Measurements from ENCODE around the gene CFAP90. TPM values are rescaled to one million over a fixed set of nuclear protein-coding genes. Genes with fewer than 3 reads are reported as not detected.

The CFAP90 gene
- total RNA-seq, 4 donors from 2014 or later, result not detected

DNA sequence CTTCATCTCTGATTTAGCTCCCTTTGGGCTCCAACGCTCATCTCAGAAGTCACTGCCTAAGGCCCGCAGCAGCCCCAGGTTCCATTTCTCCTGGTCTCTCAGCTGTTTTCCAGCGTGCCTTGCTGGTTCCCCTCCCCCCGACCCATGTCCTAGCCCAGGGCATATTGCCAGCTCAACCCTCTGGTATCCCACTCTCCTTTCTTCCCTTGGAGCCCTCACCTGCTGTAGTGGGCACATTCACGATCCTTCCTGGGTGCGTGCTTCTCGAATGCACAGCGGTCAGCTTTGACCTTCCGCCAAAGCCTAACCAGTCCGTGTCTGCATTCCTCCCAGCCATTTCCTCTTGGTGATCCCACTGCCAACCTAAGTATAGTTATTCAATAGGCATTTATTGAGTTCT, 36.1 kb downstream of the CFAP90 start:
- ATAC-seq (no peak), DNase-seq (no peak)
- intact Hi-C loops (cut with DNase I; ENCODE audit: low total_unique reads), result loop anchor here (5.0 kb wide), 1 partner anchor 68 kb away; no protein-coding TSS in a partner anchor
- Histone ChIP-seq H3K4me1 (peaks cover 4 to 10% of the 10 kb centered on the region in 2 donors), H3K27ac (no peak overlapping the region), H3K27me3 (no peaks in the 10 kb centered on the region), H3K9me3 (no peaks in the 10 kb centered on the region), H3K36me3 (no peaks in the 10 kb centered on the region), H3K4me3 (no peak overlapping the region)
- in situ Hi-C loops (cut with MboI; ENCODE audit: low sequenced_read_pairs in 4 of 4), result no loop called here
- TF ChIP-seq CTCF (IDR thresholded peaks at IDR 0.05 in 4 of 5, conservative IDR thresholded peaks at IDR 0.05 in 1 of 5), result no peak
- no peak for TF ChIP-seq POLR2A (IDR thresholded peaks at IDR 0.05)

DNA sequence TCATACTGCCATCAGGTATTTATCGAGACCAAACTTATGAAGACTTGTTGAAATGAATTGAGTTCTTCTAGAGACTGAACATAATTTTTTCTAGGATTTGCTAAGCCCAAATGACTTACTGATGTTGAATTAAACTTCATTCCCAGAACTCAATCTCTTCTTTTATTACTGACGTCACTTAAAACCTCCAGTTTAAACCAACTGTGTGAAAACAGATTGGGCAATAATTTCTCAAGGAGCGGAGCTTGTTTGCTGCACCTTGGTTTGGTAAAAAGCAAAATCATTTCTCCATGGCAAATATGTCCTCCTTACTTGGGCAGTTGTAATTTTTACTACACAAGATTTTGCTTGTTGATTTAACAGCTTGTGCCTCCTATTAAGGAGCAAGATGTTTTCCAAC, 37.4 kb downstream of the CFAP90 start:
- Histone ChIP-seq H3K9me3 (no peaks in the 10 kb centered on the region), H3K4me3 (no peak overlapping the region), H3K36me3 (no peaks in the 10 kb centered on the region), H3K27ac (no peak overlapping the region), H3K4me1 (peaks cover 4 to 10% of the 10 kb centered on the region in 2 donors), H3K27me3 (no peaks in the 10 kb centered on the region)
- no peak for ATAC-seq
- in situ Hi-C loops (cut with MboI; ENCODE audit: low sequenced_read_pairs in 4 of 4) (no loop called here), intact Hi-C loops (cut with DNase I; ENCODE audit: low total_unique reads) (no loop called here)
- TF ChIP-seq CTCF (IDR thresholded peaks at IDR 0.05 in 4 of 5, conservative IDR thresholded peaks at IDR 0.05 in 1 of 5), result no peak
- TF ChIP-seq POLR2A (IDR thresholded peaks at IDR 0.05), result no peak
- no peak for DNase-seq

DNA sequence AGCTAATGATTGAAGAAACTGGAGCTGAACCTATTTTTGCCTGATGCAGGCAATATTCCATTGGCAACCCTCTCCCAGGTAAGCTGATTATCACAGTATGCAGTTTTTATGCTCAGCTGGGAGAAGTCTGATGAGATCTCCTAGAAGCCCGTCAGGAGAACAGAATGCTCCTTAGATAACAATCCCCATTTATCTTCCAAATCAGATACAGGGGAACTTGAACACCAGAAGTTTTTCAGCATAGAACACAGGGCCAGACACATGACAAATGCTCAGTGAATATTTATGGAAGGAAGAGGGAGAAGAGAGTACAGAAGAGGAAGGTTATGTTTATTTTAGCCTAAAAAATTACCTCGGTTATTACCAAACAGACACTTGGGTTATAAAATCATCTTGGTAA, 37.9 kb downstream of the CFAP90 start:
- intact Hi-C loops (cut with DNase I; ENCODE audit: low total_unique reads) (no loop called here), in situ Hi-C loops (cut with MboI; ENCODE audit: low sequenced_read_pairs in 4 of 4) (no loop called here)
- H3K4me3 ChIP-seq, result no peak overlapping the region
- TF ChIP-seq POLR2A (IDR thresholded peaks at IDR 0.05) (no peak), CTCF (IDR thresholded peaks at IDR 0.05 in 4 of 5, conservative IDR thresholded peaks at IDR 0.05 in 1 of 5) (no peak)
- no peak overlapping the region for H3K27ac ChIP-seq
- peaks cover 4 to 10% of the 10 kb centered on the region in 2 donors for H3K4me1 ChIP-seq
- H3K36me3 ChIP-seq, result no peaks in the 10 kb centered on the region
- DNase-seq (no peak), ATAC-seq (no peak)
- no peaks in the 10 kb centered on the region for H3K27me3 ChIP-seq
- H3K9me3 ChIP-seq, result no peaks in the 10 kb centered on the region

GRCh38 chr5:7811715-7812114, 39.2 kb downstream of the CFAP90 start:
- no peaks in the 10 kb centered on the region for H3K27me3 ChIP-seq
- H3K36me3 ChIP-seq, result no peaks in the 10 kb centered on the region
- ATAC-seq (peak in 1 of 2 donors; percentile 36), DNase-seq (no peak)
- intact Hi-C loops (cut with DNase I; ENCODE audit: low total_unique reads), result no loop called here
- in situ Hi-C loops (cut with MboI; ENCODE audit: low sequenced_read_pairs in 4 of 4), result no loop called here
- H3K27ac ChIP-seq, result peak overlapping the region; percentile 3 to 58 (median 36)
- no peaks in the 10 kb centered on the region for H3K9me3 ChIP-seq
- peaks cover 4 to 10% of the 10 kb centered on the region in 2 donors for H3K4me1 ChIP-seq
- no peak overlapping the region for H3K4me3 ChIP-seq
- TF ChIP-seq POLR2A (IDR thresholded peaks at IDR 0.05) (no peak), CTCF (IDR thresholded peaks at IDR 0.05 in 4 of 5, conservative IDR thresholded peaks at IDR 0.05 in 1 of 5) (no peak)

DNA sequence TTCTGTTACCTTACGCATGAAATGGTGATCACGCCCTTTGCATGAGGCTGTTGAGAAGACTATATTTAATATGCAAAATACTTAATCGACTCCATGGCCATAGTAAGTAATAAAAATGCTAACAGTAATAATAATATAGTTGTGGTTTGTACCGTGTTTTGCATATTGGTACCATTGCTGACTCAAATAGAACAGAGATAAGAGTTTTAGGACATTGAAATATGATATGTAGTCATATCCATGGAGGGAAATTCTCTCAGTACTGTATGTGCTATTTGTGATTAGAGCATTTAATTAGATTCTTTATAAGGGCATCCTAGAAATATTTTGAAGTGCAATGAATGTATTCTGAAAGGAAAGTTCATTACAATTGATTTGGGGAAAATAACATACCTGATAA, 41.9 kb downstream of the CFAP90 start:
- in situ Hi-C loops (cut with MboI; ENCODE audit: low sequenced_read_pairs in 4 of 4), result no loop called here

More for the DNA sequence above, 41.9 kb downstream of the CFAP90 start:
- no peak for DNase-seq
- intact Hi-C loops (cut with DNase I; ENCODE audit: low total_unique reads), result no loop called here
- Histone ChIP-seq H3K4me1 (no peaks in the 10 kb centered on the region), H3K36me3 (no peaks in the 10 kb centered on the region), H3K27ac (no peak overlapping the region), H3K9me3 (no peaks in the 10 kb centered on the region), H3K4me3 (no peak overlapping the region), H3K27me3 (no peaks in the 10 kb centered on the region)
- TF ChIP-seq CTCF (IDR thresholded peaks at IDR 0.05 in 4 of 5, conservative IDR thresholded peaks at IDR 0.05 in 1 of 5) (no peak), POLR2A (IDR thresholded peaks at IDR 0.05) (no peak)
- ATAC-seq, result no peak

All from gastrocnemius medialis (tissue), 4 donors.